Upper lobe of left lung (tissue), 4 donors: ENCODE measurements around the gene FRMD3.
"Not testable (repeated sequence)": the region's sequence is repeated elsewhere in the genome, so short reads cannot be mapped to it uniquely, and the experiment has no call there.

Experiments used
- CTCF ChIP-seq, 6 experiments: fragments of 450-650 bp in 4 of 6; fragments of 200-600 bp in 2 of 6; sonication (generic) in 2 of 6; IDR thresholded peaks; one replicate each; pipeline ENCODE4 v1.5.1; 2016 to 2019; ENCODE audit warnings: antibody characterized with exemption in 6 of 6
- EP300 ChIP-seq, 4 donors: sonication (generic); formaldehyde crosslinking; IDR thresholded peaks; one replicate each; pipeline ENCODE4 v1.5.1; 2017; ENCODE audit warnings: antibody characterized with exemption in 4 of 4, control low read depth in 2 of 4
- POLR2A ChIP-seq, 4 donors: fragments of 450-650 bp; IDR thresholded peaks; one replicate each; pipeline ENCODE4 v1.5.1; 2016 to 2017; ENCODE audit warnings: antibody characterized with exemption in 4 of 4, mild to moderate bottlenecking in 2 of 4
- POLR2AphosphoS5 ChIP-seq, 2 donors: sonication (generic); formaldehyde crosslinking; IDR thresholded peaks; one replicate each; pipeline ENCODE4 v1.5.1; 2017; ENCODE audit warnings: antibody characterized with exemption in 2 of 2

- TF ChIP-seq CTCF, POLR2A, POLR2AphosphoS5, EP300 (IDR thresholded peaks at IDR 0.05): not testable (repeated sequence)
These were observed 20.2 kb downstream of the FRMD3 start for GRCh38 chr9:83517980-83518379.
